HEK293 (cell line): ENCODE measurements around the gene MTHFD1L.

Experiments
- CTCF ChIA-PET: fragments of 350-600 bp; formaldehyde crosslinking; extraction: SDS; loops from one replicate; lab custom pipeline; 2021; ENCODE audit warnings: antibody characterized with exemption; lab: Yijun Ruan, JAX
- POLR2A ChIA-PET: fragments of 300-600 bp; formaldehyde crosslinking; extraction: SDS; loops from one replicate; lab custom pipeline; 2020; ENCODE audit warnings: antibody characterized with exemption, inconsistent platforms; lab: Yijun Ruan, JAX
- H3K27ac ChIP-seq: fragments of 200-500 bp; sonication (Bioruptor generic); 2 replicates; pipeline ENCODE4 v1.5.1; 2014; ENCODE audit warnings: low read depth, low read length, control low read depth, inconsistent platforms; ENCODE audit errors: extremely low read depth
- H3K36me3 ChIP-seq, 2 experiments: fragments of 200-500 bp in 1 of 2; sonication (Bioruptor generic) in 1 of 2; 1 replicate in 1 of 2; 2 replicates in 1 of 2; pipeline ENCODE4 v1.5.1; 2014 to 2017; ENCODE audit warnings: inconsistent platforms in 2 of 2, low read length in 2 of 2; ENCODE audit not compliant: control insufficient read depth in 2 of 2, insufficient read depth in 1 of 2
- H3K4me1 ChIP-seq: fragments of 200-500 bp; sonication (Bioruptor generic); 2 replicates; pipeline ENCODE4 v1.5.1; 2014; ENCODE audit warnings: mild to moderate bottlenecking, low read length, inconsistent platforms; ENCODE audit not compliant: control insufficient read depth, insufficient read depth
- H3K4me3 ChIP-seq: 2 replicates; pipeline ENCODE4 v1.5.1; 2011; ENCODE audit warnings: low read depth, mild to moderate bottlenecking, control low read depth, low read length, moderate library complexity
- H3K9me3 ChIP-seq: fragments of 200-500 bp; sonication (Bioruptor generic); 2 replicates; pipeline ENCODE4 v1.5.1; 2014; ENCODE audit warnings: low read depth, low read length, inconsistent platforms; ENCODE audit not compliant: control insufficient read depth, insufficient read depth
- BCL11B ChIP-seq: fragments of 450-650 bp; formaldehyde crosslinking; IDR thresholded peaks from 2 replicates; pipeline ENCODE4 v1.5.1; 2016; ENCODE audit warnings: low read depth, missing biosample characterization, missing genetic modification characterization
- GLI2 ChIP-seq: fragments of 450-650 bp; formaldehyde crosslinking; IDR thresholded peaks from 2 replicates; pipeline ENCODE4; 2017; ENCODE audit warnings: missing biosample characterization, missing genetic modification characterization, low read depth, borderline replicate concordance
- INSM2 ChIP-seq: fragments of 450-650 bp; formaldehyde crosslinking; IDR thresholded peaks from 2 replicates; pipeline ENCODE4 v1.5.1; 2016; ENCODE audit warnings: missing biosample characterization, missing genetic modification characterization
- KLF1 ChIP-seq: fragments of 450-650 bp; formaldehyde crosslinking; IDR thresholded peaks from 2 replicates; pipeline ENCODE4 v1.5.1; 2016; ENCODE audit warnings: missing biosample characterization, missing genetic modification characterization
- KLF17 ChIP-seq: fragments of 450-650 bp; formaldehyde crosslinking; IDR thresholded peaks from 2 replicates; pipeline ENCODE4 v1.5.1; 2016; ENCODE audit warnings: missing biosample characterization, missing genetic modification characterization
- KLF8 ChIP-seq: fragments of 450-650 bp; formaldehyde crosslinking; IDR thresholded peaks from 2 replicates; pipeline ENCODE4 v1.5.1; 2016; ENCODE audit warnings: missing biosample characterization, missing genetic modification characterization
- PRDM1 ChIP-seq: fragments of 450-650 bp; formaldehyde crosslinking; IDR thresholded peaks from 2 replicates; pipeline ENCODE4; 2016; ENCODE audit warnings: missing biosample characterization, missing genetic modification characterization
- REPIN1 ChIP-seq: fragments of 450-650 bp; formaldehyde crosslinking; IDR thresholded peaks from 2 replicates; pipeline ENCODE4 v1.5.1; 2017; ENCODE audit warnings: missing biosample characterization, missing genetic modification characterization, low read depth
- SCRT1 ChIP-seq: fragments of 450-650 bp; formaldehyde crosslinking; IDR thresholded peaks from 2 replicates; pipeline ENCODE4 v1.5.1; 2016; ENCODE audit warnings: missing biosample characterization, missing genetic modification characterization, borderline replicate concordance
- ZBTB8A ChIP-seq: fragments of 450-650 bp; formaldehyde crosslinking; IDR thresholded peaks from 2 replicates; pipeline ENCODE4 v1.5.1; 2016; ENCODE audit warnings: missing biosample characterization, missing genetic modification characterization
- ZNF10 ChIP-seq: fragments of 450-650 bp; formaldehyde crosslinking; IDR thresholded peaks from 2 replicates; pipeline ENCODE4 v1.5.1; 2017; ENCODE audit warnings: missing biosample characterization, missing genetic modification characterization
- ZNF133 ChIP-seq: fragments of 450-650 bp; formaldehyde crosslinking; IDR thresholded peaks from 2 replicates; pipeline ENCODE4 v1.5.1; 2016; ENCODE audit warnings: missing biosample characterization, missing genetic modification characterization
- ZNF157 ChIP-seq: fragments of 450-650 bp; formaldehyde crosslinking; IDR thresholded peaks from 2 replicates; pipeline ENCODE4 v1.5.1; 2016; ENCODE audit warnings: missing biosample characterization, missing genetic modification characterization
- ZNF16 ChIP-seq: fragments of 450-650 bp; formaldehyde crosslinking; IDR thresholded peaks from 2 replicates; pipeline ENCODE4 v1.5.1; 2016; ENCODE audit warnings: low read depth, missing biosample characterization, missing genetic modification characterization
- ZNF175 ChIP-seq: fragments of 450-650 bp; formaldehyde crosslinking; IDR thresholded peaks from 2 replicates; pipeline ENCODE4 v1.5.1; 2016; ENCODE audit warnings: missing biosample characterization, missing genetic modification characterization
- ZNF202 ChIP-seq: fragments of 450-650 bp; formaldehyde crosslinking; IDR thresholded peaks from 2 replicates; pipeline ENCODE4 v1.5.1; 2016; ENCODE audit warnings: missing biosample characterization, missing genetic modification characterization, borderline replicate concordance
- ZNF274 ChIP-seq, 2 experiments: fragments of 200-500 bp in 1 of 2; fragments of 450-650 bp in 1 of 2; sonication (Bioruptor generic) in 1 of 2; formaldehyde crosslinking in 1 of 2; IDR thresholded peaks; 2 replicates each; pipeline versions ENCODE4 v1.5.1 to v1.6.1; 2014 to 2016; ENCODE audit warnings: borderline replicate concordance in 1 of 2, inconsistent platforms in 1 of 2, low read length in 1 of 2, missing biosample characterization in 1 of 2, missing genetic modification characterization in 1 of 2
- ZNF292 ChIP-seq: fragments of 450-650 bp; formaldehyde crosslinking; IDR thresholded peaks from 2 replicates; pipeline ENCODE4 v1.5.1; 2016; ENCODE audit warnings: low read depth, missing biosample characterization, missing genetic modification characterization, borderline replicate concordance
- ZNF366 ChIP-seq: fragments of 450-650 bp; formaldehyde crosslinking; conservative IDR thresholded peaks from 2 replicates; pipeline ENCODE4 v1.5.1; 2016; ENCODE audit warnings: missing biosample characterization, missing genetic modification characterization
- ZNF394 ChIP-seq: fragments of 450-650 bp; formaldehyde crosslinking; IDR thresholded peaks from 2 replicates; pipeline ENCODE4 v1.5.1; 2016; ENCODE audit warnings: missing biosample characterization, missing genetic modification characterization, mild to moderate bottlenecking, moderate library complexity, borderline replicate concordance
- ZNF48 ChIP-seq: fragments of 450-650 bp; formaldehyde crosslinking; IDR thresholded peaks from 2 replicates; pipeline ENCODE4 v1.5.1; 2016; ENCODE audit warnings: missing biosample characterization, missing genetic modification characterization
- ZNF600 ChIP-seq: fragments of 450-650 bp; formaldehyde crosslinking; IDR thresholded peaks from 2 replicates; pipeline ENCODE4 v1.5.1; 2016; ENCODE audit warnings: missing biosample characterization, missing genetic modification characterization
- ZNF629 ChIP-seq: fragments of 450-650 bp; formaldehyde crosslinking; IDR thresholded peaks from 2 replicates; pipeline ENCODE4 v1.5.1; 2017; ENCODE audit warnings: missing biosample characterization, missing genetic modification characterization
- ZNF677 ChIP-seq: fragments of 450-650 bp; IDR thresholded peaks from 2 replicates; pipeline ENCODE4 v1.5.0; 2018; ENCODE audit warnings: missing biosample characterization, mild to moderate bottlenecking, missing genetic modification characterization, moderate library complexity
- ZNF785 ChIP-seq: fragments of 450-650 bp; formaldehyde crosslinking; IDR thresholded peaks from 2 replicates; pipeline ENCODE4 v1.5.1; 2016; ENCODE audit warnings: missing biosample characterization, missing genetic modification characterization
- TF ChIP-seq, protein P1 (sequence below): fragments of 450-650 bp; formaldehyde crosslinking; IDR thresholded peaks from 2 replicates; pipeline ENCODE4 v1.5.1; 2016; ENCODE audit warnings: missing biosample characterization, missing genetic modification characterization
- TF ChIP-seq, protein P2 (sequence below): IDR thresholded peaks from 2 replicates; pipeline ENCODE4 v1.6.1; 2011; ENCODE audit warnings: mild to moderate bottlenecking, low read depth, low read length, borderline replicate concordance

The MTHFD1L gene

GRCh38 chr6:151054306-151054705 is 188.8 kb downstream of the MTHFD1L start:
- POLR2A ChIA-PET, result no interaction called here
- no peaks in the 10 kb centered on the region; a peak in 1 of 3 replicates for H3K36me3 ChIP-seq

GRCh38 chr6:151056230-151056907 is 190.9 kb downstream of the MTHFD1L start:
- ChIA-PET POLR2A (no interaction called here), CTCF (interaction anchor here (0.5 to 1.2 kb wide), 4 partner anchors 34 to 238 kb away, joined by 3 to 5 read pairs (median 4); no protein-coding TSS in a partner anchor)
- H3K4me1 ChIP-seq, result no peaks in the 10 kb centered on the region; the same call in 1 of the 2 replicates
- TF ChIP-seq, protein P1, sequence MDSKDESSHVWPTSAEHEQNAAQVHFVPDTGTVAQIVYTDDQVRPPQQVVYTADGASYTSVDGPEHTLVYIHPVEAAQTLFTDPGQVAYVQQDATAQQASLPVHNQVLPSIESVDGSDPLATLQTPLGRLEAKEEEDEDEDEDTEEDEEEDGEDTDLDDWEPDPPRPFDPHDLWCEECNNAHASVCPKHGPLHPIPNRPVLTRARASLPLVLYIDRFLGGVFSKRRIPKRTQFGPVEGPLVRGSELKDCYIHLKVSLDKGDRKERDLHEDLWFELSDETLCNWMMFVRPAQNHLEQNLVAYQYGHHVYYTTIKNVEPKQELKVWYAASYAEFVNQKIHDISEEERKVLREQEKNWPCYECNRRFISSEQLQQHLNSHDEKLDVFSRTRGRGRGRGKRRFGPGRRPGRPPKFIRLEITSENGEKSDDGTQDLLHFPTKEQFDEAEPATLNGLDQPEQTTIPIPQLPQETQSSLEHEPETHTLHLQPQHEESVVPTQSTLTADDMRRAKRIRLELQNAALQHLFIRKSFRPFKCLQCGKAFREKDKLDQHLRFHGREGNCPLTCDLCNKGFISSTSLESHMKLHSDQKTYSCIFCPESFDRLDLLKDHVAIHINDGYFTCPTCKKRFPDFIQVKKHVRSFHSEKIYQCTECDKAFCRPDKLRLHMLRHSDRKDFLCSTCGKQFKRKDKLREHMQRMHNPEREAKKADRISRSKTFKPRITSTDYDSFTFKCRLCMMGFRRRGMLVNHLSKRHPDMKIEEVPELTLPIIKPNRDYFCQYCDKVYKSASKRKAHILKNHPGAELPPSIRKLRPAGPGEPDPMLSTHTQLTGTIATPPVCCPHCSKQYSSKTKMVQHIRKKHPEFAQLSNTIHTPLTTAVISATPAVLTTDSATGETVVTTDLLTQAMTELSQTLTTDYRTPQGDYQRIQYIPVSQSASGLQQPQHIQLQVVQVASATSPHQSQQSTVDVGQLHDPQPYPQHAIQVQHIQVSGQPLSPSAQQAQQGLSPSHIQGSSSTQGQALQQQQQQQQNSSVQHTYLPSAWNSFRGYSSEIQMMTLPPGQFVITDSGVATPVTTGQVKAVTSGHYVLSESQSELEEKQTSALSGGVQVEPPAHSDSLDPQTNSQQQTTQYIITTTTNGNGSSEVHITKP, result no peak
- TF ChIP-seq KLF8 (tag by site-specific recombination), result no peak
- no peak for TF ChIP-seq PRDM1
- no peak for TF ChIP-seq ZNF48 (tag by site-specific recombination)
- TF ChIP-seq INSM2, result no peak
- TF ChIP-seq ZNF157 (tag by site-specific recombination), result no peak
- TF ChIP-seq, protein P2, sequence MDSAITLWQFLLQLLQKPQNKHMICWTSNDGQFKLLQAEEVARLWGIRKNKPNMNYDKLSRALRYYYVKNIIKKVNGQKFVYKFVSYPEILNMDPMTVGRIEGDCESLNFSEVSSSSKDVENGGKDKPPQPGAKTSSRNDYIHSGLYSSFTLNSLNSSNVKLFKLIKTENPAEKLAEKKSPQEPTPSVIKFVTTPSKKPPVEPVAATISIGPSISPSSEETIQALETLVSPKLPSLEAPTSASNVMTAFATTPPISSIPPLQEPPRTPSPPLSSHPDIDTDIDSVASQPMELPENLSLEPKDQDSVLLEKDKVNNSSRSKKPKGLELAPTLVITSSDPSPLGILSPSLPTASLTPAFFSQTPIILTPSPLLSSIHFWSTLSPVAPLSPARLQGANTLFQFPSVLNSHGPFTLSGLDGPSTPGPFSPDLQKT, result no peak
- TF ChIP-seq BCL11B (tag by site-specific recombination), result no peak
- no peak for TF ChIP-seq ZNF202 (tag by site-specific recombination)
- no peak for TF ChIP-seq KLF1
- no peak for TF ChIP-seq ZBTB8A
- TF ChIP-seq ZNF629 (tag by site-specific recombination), result no peak
- TF ChIP-seq ZNF677 (tag by site-specific recombination), result no peak
- TF ChIP-seq ZNF16 (tag by site-specific recombination), result no peak
- TF ChIP-seq ZNF10, result no peak
- no peak for TF ChIP-seq REPIN1 (tag by site-specific recombination)
- H3K36me3 ChIP-seq, result no peaks in the 10 kb centered on the region; a peak in 1 of 3 replicates
- H3K9me3 ChIP-seq, result no peaks in the 10 kb centered on the region
- no peak overlapping the region for H3K27ac ChIP-seq
- no peak overlapping the region for H3K4me3 ChIP-seq

More at GRCh38 chr6:151054306-151054705, 188.8 kb downstream of the MTHFD1L start:
- CTCF ChIA-PET, result no interaction called here
- H3K4me3 ChIP-seq, result no peak overlapping the region
- TF ChIP-seq ZNF175 (no peak), ZNF785 (tag by site-specific recombination) (no peak), ZNF394 (tag by site-specific recombination) (no peak), GLI2 (tag by site-specific recombination) (no peak), ZNF366 (tag by site-specific recombination) (no peak), SCRT1 (no peak), ZNF133 (no peak), ZNF292 (no peak), KLF17 (tag by site-specific recombination) (no peak), ZNF600 (no peak), ZNF274 (IDR thresholded peaks at IDR 0.05; ENCODE audit: low read length) (no peak), ZNF274 (tag by site-specific recombination; IDR thresholded peaks at IDR 0.05; ENCODE audit: borderline replicate concordance) (no peak)
- no peaks in the 10 kb centered on the region for H3K4me1 ChIP-seq
- H3K9me3 ChIP-seq, result no peaks in the 10 kb centered on the region
- no peak overlapping the region for H3K27ac ChIP-seq
